ENCODE data around the gene IL27RA.

The IL27RA gene

GRCh38 chr19:14051980-14052379, 20.4 kb downstream of the IL27RA start:
- TF ChIP-seq CTCF (conservative IDR thresholded peaks at IDR 0.05; ENCODE audit: low read depth): no peak
- DNase-seq (ENCODE audit: low spot score): no peak
- POLR2A ChIA-PET (ENCODE audit: low non-redundant PET): no interaction called here
- CTCF ChIA-PET: interaction anchor here (0.6 to 1.7 kb wide), 2 partner anchors 21 to 202 kb away, joined by 3 to 6 read pairs; partner anchors contain the start of gene MISP3
- no peak overlapping the region for H3K27ac ChIP-seq

- no peak for TF ChIP-seq CTCF (conservative IDR thresholded peaks at IDR 0.05; ENCODE audit: low read depth)
- DNase-seq (ENCODE audit: low spot score): no peak
- ChIA-PET POLR2A (ENCODE audit: low non-redundant PET) (no interaction called here), CTCF (interaction anchor here (0.5 to 0.6 kb wide), 3 partner anchors 19 to 258 kb away, joined by 3 to 6 read pairs (median 5); no protein-coding TSS in a partner anchor)
- H3K27ac ChIP-seq: no peak overlapping the region
Measured at GRCh38 chr19:14052470-14052869, 20.9 kb downstream of the IL27RA start.

- no peak overlapping the region for H3K27ac ChIP-seq
- TF ChIP-seq CTCF (conservative IDR thresholded peaks at IDR 0.05; ENCODE audit: low read depth): no peak
- ChIA-PET CTCF (interaction anchor here (0.5 to 0.6 kb wide), 3 partner anchors 18 to 258 kb away, joined by 3 to 6 read pairs (median 5); no protein-coding TSS in a partner anchor), POLR2A (ENCODE audit: low non-redundant PET) (no interaction called here)
- no peak for DNase-seq (ENCODE audit: low spot score)
Measured at GRCh38 chr19:14053032-14053431, 21.5 kb downstream of the IL27RA start.

- no peak for TF ChIP-seq CTCF (conservative IDR thresholded peaks at IDR 0.05; ENCODE audit: low read depth)
- no peak overlapping the region for H3K27ac ChIP-seq
- CTCF ChIA-PET: interaction anchor here (0.5 to 0.6 kb wide), 2 partner anchors 15 to 40 kb away, joined by 3 read pairs; no protein-coding TSS in a partner anchor
- DNase-seq (ENCODE audit: low spot score): no peak
- POLR2A ChIA-PET (ENCODE audit: low non-redundant PET): no interaction called here
Measured at GRCh38 chr19:14053500-14053899, 21.9 kb downstream of the IL27RA start.

- TF ChIP-seq CTCF (conservative IDR thresholded peaks at IDR 0.05; ENCODE audit: low read depth): no peak
- CTCF ChIA-PET: interaction anchor here (0.6 to 0.7 kb wide), 2 partner anchors 19 to 65 kb away, joined by 3 to 4 read pairs; no protein-coding TSS in a partner anchor
- DNase-seq (ENCODE audit: low spot score): no peak
- POLR2A ChIA-PET (ENCODE audit: low non-redundant PET): no interaction called here
- H3K27ac ChIP-seq: no peak overlapping the region
Measured at GRCh38 chr19:14054099-14054498, 22.5 kb downstream of the IL27RA start.

- POLR2A ChIA-PET (ENCODE audit: low non-redundant PET): no interaction called here
- DNase-seq (ENCODE audit: low spot score): no peak
- CTCF ChIA-PET: interaction anchor here (0.6 kb wide), 1 partner anchor 18 kb away, joined by 4 read pairs; no protein-coding TSS in a partner anchor
- no peak for TF ChIP-seq CTCF (conservative IDR thresholded peaks at IDR 0.05; ENCODE audit: low read depth)
- H3K27ac ChIP-seq: no peak overlapping the region
Measured at GRCh38 chr19:14054721-14055120, 23.2 kb downstream of the IL27RA start.

All from RWPE1 (cell line).